Lung (tissue), 12 donors: Measurements from ENCODE around the gene TCEAL3. TPM values are rescaled to one million over a fixed set of nuclear protein-coding genes. Genes with fewer than 3 reads are reported as not detected.

ENCODE experiments used
- ATAC-seq: fragments of 200-7000 bp; cut with Tn5 transposase; one replicate; pipeline ENCODE4 v1.9.1; 2020; ENCODE audit warnings: moderate number of reproducible peaks; ENCODE audit not compliant: insufficient read depth, low FRiP score
- DNase-seq, 3 donors: peaks; one replicate each; pipeline ENCODE4 v3.0.0-alpha.2; 2013 to 2017
- H3K27ac ChIP-seq, 2 donors: one replicate each; pipeline ENCODE4 v1.5.1; 2013; ENCODE audit warnings: mild to moderate bottlenecking in 2 of 2, moderate library complexity in 2 of 2, control low read depth in 1 of 2, inconsistent platforms in 1 of 2, low read depth in 1 of 2, low read length in 1 of 2
- H3K27me3 ChIP-seq, 3 donors: one replicate each; pipeline ENCODE4 v1.5.1; 2013; ENCODE audit warnings: low read length in 2 of 3; ENCODE audit not compliant: control insufficient read depth in 3 of 3, insufficient read depth in 3 of 3
- H3K36me3 ChIP-seq, 4 donors: one replicate each; pipeline ENCODE4 v1.5.1; 2013; ENCODE audit warnings: low read length in 4 of 4, mild to moderate bottlenecking in 1 of 4, moderate library complexity in 1 of 4; ENCODE audit not compliant: control insufficient read depth in 4 of 4, insufficient read depth in 4 of 4
- H3K4me1 ChIP-seq, 5 donors: one replicate each; pipeline ENCODE4 v1.5.1; 2013; ENCODE audit warnings: low read length in 5 of 5, mild to moderate bottlenecking in 2 of 5, moderate library complexity in 1 of 5; ENCODE audit not compliant: control insufficient read depth in 5 of 5, insufficient read depth in 5 of 5
- H3K4me3 ChIP-seq: one replicate; pipeline ENCODE4 v1.5.1; 2013; ENCODE audit warnings: mild to moderate bottlenecking, control low read depth, moderate library complexity
- H3K9ac ChIP-seq, 2 donors: one replicate each; pipeline ENCODE4 v1.5.1; 2013; ENCODE audit warnings: low read length in 2 of 2, control low read depth in 1 of 2; ENCODE audit not compliant: insufficient read depth in 1 of 2
- H3K9me3 ChIP-seq, 4 donors: one replicate each; pipeline ENCODE4 v1.5.1; 2013; ENCODE audit warnings: low read length in 3 of 4, mild to moderate bottlenecking in 1 of 4, moderate library complexity in 1 of 4; ENCODE audit not compliant: control insufficient read depth in 4 of 4, insufficient read depth in 3 of 4
- WGBS, 2 donors: extraction: QIAGEN DNeasy Blood & Tissue Kit; methylation state at CpG; one replicate each; pipeline ENCODE4 v1.1.7; 2013; 5-methylcytosine and 5-hydroxymethylcytosine counted together
- polyA plus RNA-seq, 2 donors: library from polyadenylated mRNA; stranded (reverse); fragments of 200-250 nt; gene quantifications; one replicate each; pipeline ENCODE4 v1.2.1, GENCODE V29; 2013
- total RNA-seq, 2 donors: library from RNA; depleted of rRNA in 1 of 2; stranded (reverse); fragments of >200 nt in 1 of 2; gene quantifications; one replicate each; pipeline ENCODE4 v1.2.1, GENCODE V29; 2014 to 2021
- TF ChIP-seq, protein P1 (sequence below): IDR thresholded peaks from 2 replicates; pipeline ENCODE4 v1.5.1; 2012; ENCODE audit warnings: mild to moderate bottlenecking; ENCODE audit errors: control extremely low read depth, extremely low read depth
- donor health status: control.
- donor health status: control.
- donor health status: Bipolar disorder and iron deficiency.
- donor health status: healthy.
- donor health status: DM: yes; HTN: yes; CAD: no.

Gene TCEAL3
- total and polyA plus RNA-seq, 4 donors: 5.9 to 37.9 (median 28.9) TPM

DNA sequence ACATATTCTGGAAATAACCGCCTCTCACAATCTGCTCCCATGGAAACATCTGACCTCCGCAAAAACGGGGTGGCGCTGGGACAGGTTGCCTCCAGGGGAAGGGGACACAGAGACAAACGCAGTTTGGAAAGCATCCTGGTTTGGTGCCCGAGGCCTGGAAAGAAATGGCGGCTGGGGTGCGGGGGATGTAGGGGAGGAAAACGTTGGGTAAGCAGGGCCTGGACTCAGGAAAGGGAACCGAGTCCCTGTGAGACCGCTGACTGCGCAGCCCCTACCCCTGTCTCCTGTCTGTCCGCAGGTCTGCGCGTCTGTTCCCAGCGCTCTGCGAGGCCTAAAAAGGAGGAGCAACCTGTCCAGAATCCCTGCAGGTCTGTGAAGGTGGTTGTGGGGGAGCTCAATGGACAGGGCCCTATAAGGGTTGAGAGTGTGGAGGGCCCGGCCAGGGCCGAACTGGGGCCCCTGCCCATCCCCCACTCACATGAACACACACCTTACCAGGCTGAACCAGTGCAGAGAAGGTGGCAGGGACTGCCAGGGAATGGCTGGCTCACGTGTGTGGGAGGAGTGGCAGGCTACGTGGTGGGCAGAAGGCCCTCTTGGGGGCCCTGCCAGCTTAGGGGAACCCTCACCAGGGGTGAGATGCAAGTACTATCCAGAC lies 672 bp downstream of the TCEAL3 start:
- Histone ChIP-seq H3K4me3 (peak overlapping the region; percentile 77), H3K9me3 (peaks cover 0 to 2% (median 0%) of the 10 kb centered on the region in 4 donors), H3K36me3 (no peaks in the 10 kb centered on the region), H3K27me3 (peaks cover 0 to 18% (median 16%) of the 10 kb centered on the region in 3 donors), H3K4me1 (peaks cover 0 to 4% (median 0%) of the 10 kb centered on the region in 5 donors), H3K9ac (peak overlapping the region; percentile 17 to 26), H3K27ac (peak overlapping the region; percentile 87 to 94)
- ATAC-seq (peak; percentile 34), DNase-seq (peak in 2 of 3 donors; percentile 6 to 15)
- TF ChIP-seq, protein P1, sequence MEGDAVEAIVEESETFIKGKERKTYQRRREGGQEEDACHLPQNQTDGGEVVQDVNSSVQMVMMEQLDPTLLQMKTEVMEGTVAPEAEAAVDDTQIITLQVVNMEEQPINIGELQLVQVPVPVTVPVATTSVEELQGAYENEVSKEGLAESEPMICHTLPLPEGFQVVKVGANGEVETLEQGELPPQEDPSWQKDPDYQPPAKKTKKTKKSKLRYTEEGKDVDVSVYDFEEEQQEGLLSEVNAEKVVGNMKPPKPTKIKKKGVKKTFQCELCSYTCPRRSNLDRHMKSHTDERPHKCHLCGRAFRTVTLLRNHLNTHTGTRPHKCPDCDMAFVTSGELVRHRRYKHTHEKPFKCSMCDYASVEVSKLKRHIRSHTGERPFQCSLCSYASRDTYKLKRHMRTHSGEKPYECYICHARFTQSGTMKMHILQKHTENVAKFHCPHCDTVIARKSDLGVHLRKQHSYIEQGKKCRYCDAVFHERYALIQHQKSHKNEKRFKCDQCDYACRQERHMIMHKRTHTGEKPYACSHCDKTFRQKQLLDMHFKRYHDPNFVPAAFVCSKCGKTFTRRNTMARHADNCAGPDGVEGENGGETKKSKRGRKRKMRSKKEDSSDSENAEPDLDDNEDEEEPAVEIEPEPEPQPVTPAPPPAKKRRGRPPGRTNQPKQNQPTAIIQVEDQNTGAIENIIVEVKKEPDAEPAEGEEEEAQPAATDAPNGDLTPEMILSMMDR: no peak
- WGBS, 2 donors: 11 to 19% methylated on average over 16 to 21 of the region's 21 CpGs

DNA sequence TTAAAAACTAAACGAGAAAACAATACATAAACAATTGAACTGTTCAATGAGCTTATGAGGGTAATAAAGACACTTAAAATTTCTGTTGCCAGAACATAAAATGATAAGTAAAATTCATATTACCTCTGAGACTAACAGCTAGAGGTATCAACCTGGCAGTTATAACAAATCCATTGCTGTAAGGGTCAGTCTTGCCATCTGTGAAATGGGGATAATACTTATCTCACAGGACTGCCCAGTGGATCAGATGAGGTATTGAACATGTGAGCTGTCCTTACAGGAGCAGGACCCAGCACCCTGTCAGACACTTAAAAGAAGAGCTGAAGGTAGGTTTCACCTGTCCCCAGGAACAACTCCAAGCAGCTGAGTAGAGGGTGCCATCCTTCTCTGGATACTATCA lies 2.5 kb downstream of the TCEAL3 start:
- DNase-seq (no peak), ATAC-seq (no peak)
- peaks cover 0 to 1% (median 0%) of the 10 kb centered on the region in 4 donors for H3K36me3 ChIP-seq
- H3K9me3 ChIP-seq: peaks cover 0 to 2% (median 0%) of the 10 kb centered on the region in 4 donors
- TF ChIP-seq, protein P1: no peak
- H3K27me3 ChIP-seq: peaks cover 0 to 16% (median 14%) of the 10 kb centered on the region in 3 donors
- no peak overlapping the region for H3K9ac ChIP-seq
- WGBS, 2 donors: 61 to 94% methylated on average over 1 of the region's 1 CpG
- H3K27ac ChIP-seq: no peak overlapping the region
- peaks cover 0 to 4% (median 0%) of the 10 kb centered on the region in 5 donors for H3K4me1 ChIP-seq
- H3K4me3 ChIP-seq: no peak overlapping the region

DNA sequence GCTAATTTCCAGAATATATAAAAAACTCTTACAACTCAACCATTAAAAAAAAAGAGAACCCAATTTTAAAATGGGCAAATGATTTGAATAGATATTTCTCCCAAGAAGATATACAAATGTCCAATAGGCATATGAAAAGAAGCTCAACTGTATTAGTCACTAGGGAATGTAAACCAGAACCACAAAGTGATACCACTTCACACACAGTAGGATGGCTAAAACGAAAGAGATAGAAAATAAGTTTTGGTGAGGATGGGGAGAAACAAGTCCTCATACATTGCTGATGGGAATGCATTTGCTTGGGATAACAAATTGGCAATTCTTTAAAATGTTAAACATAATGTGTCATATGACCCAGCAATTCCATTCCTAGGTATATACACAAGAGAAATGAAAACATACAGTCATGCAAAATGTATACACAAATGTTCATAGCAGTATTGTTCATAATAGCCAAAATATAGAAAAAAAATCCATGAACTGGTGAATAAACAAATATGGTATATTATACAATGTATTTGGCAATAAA lies 5.7 kb downstream of the TCEAL3 start:
- WGBS, 2 donors: 32 to 78% methylated on average over 1 of the region's 1 CpG
- peaks cover 0 to 3% (median 0%) of the 10 kb centered on the region in 5 donors for H3K4me1 ChIP-seq
- H3K27me3 ChIP-seq: peaks cover 0 to 17% (median 14%) of the 10 kb centered on the region in 3 donors
- ATAC-seq: no peak
- H3K27ac ChIP-seq: no peak overlapping the region
- H3K36me3 ChIP-seq: peaks cover 0 to 1% (median 0%) of the 10 kb centered on the region in 4 donors
- DNase-seq: no peak
- no peak overlapping the region for H3K4me3 ChIP-seq
- TF ChIP-seq, protein P1: no peak
- H3K9me3 ChIP-seq: no peaks in the 10 kb centered on the region
- H3K9ac ChIP-seq: no peak overlapping the region
